K562 (cell line): ENCODE data around the gene STK11. TPM values are rescaled to one million over a fixed set of nuclear protein-coding genes. Genes with fewer than 3 reads are reported as not detected.

ENCODE experiments used
- AFF1 ChIP-seq, 2 experiments: fragments of 450-650 bp; IDR thresholded peaks; 2 replicates each; pipeline ENCODE4 v1.6.1; 2018; ENCODE audit warnings: mild to moderate bottlenecking in 2 of 2, low read depth in 1 of 2; ENCODE audit not compliant: partially characterized antibody in 2 of 2
- ATF4 ChIP-seq: fragments of 450-650 bp; formaldehyde crosslinking; IDR thresholded peaks from 2 replicates; pipeline ENCODE4 v1.4.0; 2022; ENCODE audit warnings: mild to moderate bottlenecking, moderate library complexity
- CHD4 ChIP-seq: fragments of 200-600 bp; sonication (generic); IDR thresholded peaks from 3 replicates; pipeline ENCODE4 v1.6.1; 2012; ENCODE audit warnings: low read depth, mild to moderate bottlenecking, mixed read lengths, low read length, inconsistent platforms; ENCODE audit not compliant: insufficient read depth, insufficient replicate concordance, poor library complexity, severe bottlenecking
- CREBBP ChIP-seq: IDR thresholded peaks from one replicate; pipeline ENCODE4 v1.6.1; 2012; ENCODE audit warnings: low read depth, mild to moderate bottlenecking, control low read depth, inconsistent platforms, low read length
- DMBX1 ChIP-seq: fragments of 250-450 bp; sonication (Bioruptor Pico); IDR thresholded peaks from 2 replicates; pipeline ENCODE4 v1.8.0; 2022; ENCODE audit warnings: inconsistent platforms, mild to moderate bottlenecking, moderate library complexity, borderline replicate concordance
- HNRNPUL1 ChIP-seq: fragments of 200-400 bp; formaldehyde crosslinking; IDR thresholded peaks from 2 replicates; pipeline ENCODE4 v1.6.1; 2017; ENCODE audit warnings: low read length
- MYNN ChIP-seq, 2 experiments: sonication (generic); formaldehyde crosslinking in 1 of 2; IDR thresholded peaks; 2 replicates each; pipeline versions ENCODE4 v1.5.0 to v1.6.1; 2016 to 2020; ENCODE audit warnings: antibody characterized with exemption in 1 of 2, missing genetic modification reagents in 1 of 2
- POLR2AphosphoS2 ChIP-seq: IDR thresholded peaks from 2 replicates; pipeline ENCODE4 v1.6.1; 2012; ENCODE audit warnings: low read length, improper control_type of control experiment
- ZNF431 ChIP-seq: sonication (generic); formaldehyde crosslinking; IDR thresholded peaks from 2 replicates; pipeline ENCODE4 v1.8.0; 2022; ENCODE audit warnings: mild to moderate bottlenecking, missing genetic modification reagents
- ZNF717 ChIP-seq: fragments of 250-450 bp; sonication (Bioruptor Pico); IDR thresholded peaks from 2 replicates; pipeline ENCODE4 v1.5.0; 2021
- ZNF766 ChIP-seq: fragments of 200-800 bp; sonication (Bioruptor generic); conservative IDR thresholded peaks from 2 replicates; pipeline ENCODE4 v1.6.1; 2016; ENCODE audit warnings: missing genetic modification characterization, missing compliant biosample characterization
- ZNF77 ChIP-seq: fragments of 250-450 bp; sonication (Bioruptor Pico); IDR thresholded peaks from 2 replicates; pipeline ENCODE4 v1.5.0; 2020
- polyA plus RNA-seq, 8 experiments: library from polyadenylated mRNA; depleted of rRNA in 4 of 8; stranded (reverse) in 5 of 8; unstranded in 3 of 8; fragments of >200 nt; fragmentation: Nextera tagmentation in 2 of 8; fragmentation: Illumina TruSeq in 1 of 8; extraction: Ambion mirVana in 2 of 8; extraction: Trizol in 1 of 8; gene quantifications; 2 replicates each; pipeline versions ENCODE4 v1.2.1 to v1.2.3, GENCODE V29; 2011 to 2014; ENCODE audit warnings: inconsistent platforms in 1 of 8, missing spikeins in 1 of 8
- total RNA-seq, 7 experiments: library from RNA; depleted of rRNA in 6 of 7; stranded (reverse); fragments of >200 nt in 6 of 7; fragmentation: Illumina TruSeq in 2 of 7; extraction: Trizol in 2 of 7; gene quantifications; 2 replicates each; pipeline versions ENCODE4 v1.2.1 to v1.2.3, GENCODE V29; 2011 to 2021; ENCODE audit warnings: low replicate concordance in 1 of 7
- TF ChIP-seq, protein P1 (sequence below), 2 experiments: fragments of 450-650 bp; formaldehyde crosslinking in 1 of 2; IDR thresholded peaks; 2 replicates each; pipeline versions ENCODE4 v1.4.0 to v1.6.1; 2014 to 2020; ENCODE audit warnings: mild to moderate bottlenecking in 2 of 2, borderline replicate concordance in 1 of 2, low read depth in 1 of 2

The STK11 gene
- total and polyA plus RNA-seq, 9 of the 15 experiments (the other 6 are each of a cell fraction or from before 2014, with no cell fraction given) = 0.15 to 96.5 (median 31.7) TPM

DNA sequence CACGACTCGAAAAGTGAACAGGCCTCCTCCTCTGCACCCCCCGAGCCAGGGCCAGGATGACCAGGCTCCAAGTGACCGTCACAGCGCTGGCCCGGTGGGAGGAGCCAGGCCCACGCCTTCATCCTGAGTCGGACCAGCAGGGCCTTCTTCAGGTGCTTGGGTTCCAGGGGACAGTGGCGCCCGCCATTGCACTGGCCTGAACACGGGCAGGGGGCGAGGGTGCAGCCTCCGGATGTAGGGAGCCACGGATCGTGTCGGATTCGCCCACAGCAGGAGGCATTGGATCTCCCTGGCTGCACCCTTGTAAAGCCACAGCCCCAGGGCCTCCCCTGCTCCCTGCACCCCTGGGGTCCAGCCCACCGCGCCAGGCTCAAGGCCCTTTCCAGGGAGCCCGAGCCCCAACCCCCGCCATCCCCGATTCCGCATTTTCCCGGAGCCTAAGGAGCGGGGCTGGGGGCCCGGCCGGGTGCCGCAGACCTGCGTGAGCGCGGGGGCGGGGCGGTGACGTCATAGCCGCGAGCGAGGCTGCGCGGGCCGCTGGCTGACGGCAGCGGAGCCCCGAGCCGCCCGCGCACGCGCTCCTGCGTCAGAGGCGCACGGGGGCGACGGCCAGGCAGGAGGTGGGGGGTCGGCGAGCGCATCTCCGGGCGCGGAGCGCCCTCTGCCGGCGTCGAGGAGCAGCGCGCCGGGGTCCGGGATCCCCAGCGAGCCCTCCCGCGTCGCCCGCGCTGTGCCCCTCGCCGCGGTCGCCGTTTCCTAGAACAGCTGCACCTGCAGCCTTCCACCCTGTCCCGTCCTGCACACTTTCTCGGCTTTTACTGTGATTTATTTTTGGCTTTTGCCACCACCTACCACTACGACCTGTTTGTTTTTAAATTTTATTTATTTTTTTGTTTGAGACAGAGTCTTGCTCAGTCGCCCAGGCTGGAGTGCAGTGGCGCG, 34.5 kb downstream of the STK11 start (continued):
- TF ChIP-seq, protein P1, sequence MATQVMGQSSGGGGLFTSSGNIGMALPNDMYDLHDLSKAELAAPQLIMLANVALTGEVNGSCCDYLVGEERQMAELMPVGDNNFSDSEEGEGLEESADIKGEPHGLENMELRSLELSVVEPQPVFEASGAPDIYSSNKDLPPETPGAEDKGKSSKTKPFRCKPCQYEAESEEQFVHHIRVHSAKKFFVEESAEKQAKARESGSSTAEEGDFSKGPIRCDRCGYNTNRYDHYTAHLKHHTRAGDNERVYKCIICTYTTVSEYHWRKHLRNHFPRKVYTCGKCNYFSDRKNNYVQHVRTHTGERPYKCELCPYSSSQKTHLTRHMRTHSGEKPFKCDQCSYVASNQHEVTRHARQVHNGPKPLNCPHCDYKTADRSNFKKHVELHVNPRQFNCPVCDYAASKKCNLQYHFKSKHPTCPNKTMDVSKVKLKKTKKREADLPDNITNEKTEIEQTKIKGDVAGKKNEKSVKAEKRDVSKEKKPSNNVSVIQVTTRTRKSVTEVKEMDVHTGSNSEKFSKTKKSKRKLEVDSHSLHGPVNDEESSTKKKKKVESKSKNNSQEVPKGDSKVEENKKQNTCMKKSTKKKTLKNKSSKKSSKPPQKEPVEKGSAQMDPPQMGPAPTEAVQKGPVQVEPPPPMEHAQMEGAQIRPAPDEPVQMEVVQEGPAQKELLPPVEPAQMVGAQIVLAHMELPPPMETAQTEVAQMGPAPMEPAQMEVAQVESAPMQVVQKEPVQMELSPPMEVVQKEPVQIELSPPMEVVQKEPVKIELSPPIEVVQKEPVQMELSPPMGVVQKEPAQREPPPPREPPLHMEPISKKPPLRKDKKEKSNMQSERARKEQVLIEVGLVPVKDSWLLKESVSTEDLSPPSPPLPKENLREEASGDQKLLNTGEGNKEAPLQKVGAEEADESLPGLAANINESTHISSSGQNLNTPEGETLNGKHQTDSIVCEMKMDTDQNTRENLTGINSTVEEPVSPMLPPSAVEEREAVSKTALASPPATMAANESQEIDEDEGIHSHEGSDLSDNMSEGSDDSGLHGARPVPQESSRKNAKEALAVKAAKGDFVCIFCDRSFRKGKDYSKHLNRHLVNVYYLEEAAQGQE (IDR thresholded peaks at IDR 0.05; ENCODE audit: borderline replicate concordance) = peak; percentile 83
- TF ChIP-seq, protein P1 (CRISPR knock-in tag; IDR thresholded peaks at IDR 0.05; ENCODE audit: low read depth) = 0 out of 2 replicates have a peak, but pooled peaks have one; percentile 69
- TF ChIP-seq HNRNPUL1 (no peak), ATF4 (CRISPR knock-in tag) (0 out of 2 replicates have a peak, but pooled peaks have one; percentile 44), MYNN (IDR thresholded peaks at IDR 0.05) (no peak), MYNN (CRISPR knock-in tag; IDR thresholded peaks at IDR 0.05) (no peak), POLR2AphosphoS2 (no peak), ZNF717 (CRISPR knock-in tag) (no peak), ZNF77 (CRISPR knock-in tag) (no peak), ZNF766 (no peak), CHD4 (no peak), ZNF431 (CRISPR knock-in tag) (no peak), DMBX1 (CRISPR knock-in tag) (no peak), AFF1 (IDR thresholded peaks at IDR 0.05; ENCODE audit: low read depth in 1 of 2, partially characterized antibody in 2 of 2) (no peak), CREBBP (no peak)
